Prostate gland (tissue), 2 donors: Measurements from ENCODE around the gene GPR137. TPM values are rescaled to one million over a fixed set of nuclear protein-coding genes. Genes with fewer than 3 reads are reported as not detected.

ENCODE experiments used
- DNase-seq: peaks from one replicate; pipeline ENCODE4 v3.0.0-alpha.2; 2019; ENCODE audit warnings: low spot score
- H3K27ac ChIP-seq, 2 donors: fragments of 200-600 bp; sonication (generic); 2 replicates each; pipeline ENCODE4 v1.5.1; 2017 to 2019
- H3K27me3 ChIP-seq: fragments of 200-600 bp; sonication (generic); replicated peaks from 2 replicates; pipeline ENCODE4 v1.5.1; 2019; ENCODE audit not compliant: insufficient read depth
- H3K36me3 ChIP-seq, 2 donors: fragments of 200-600 bp; sonication (generic); 1 replicate in 1 of 2; 2 replicates in 1 of 2; pipeline versions ENCODE4 v1.5.1 to v1.8.1; 2017 to 2019
- H3K4me1 ChIP-seq: fragments of 200-600 bp; sonication (generic); replicated peaks from 2 replicates; pipeline ENCODE4 v1.5.1; 2019
- H3K4me3 ChIP-seq, 2 donors: fragments of 200-600 bp; sonication (generic); 2 replicates each; pipeline ENCODE4 v1.5.1; 2017 to 2019
- H3K9me3 ChIP-seq: fragments of 200-600 bp; sonication (generic); 2 replicates; pipeline ENCODE4 v1.5.1; 2017
- CTCF ChIP-seq, 4 experiments: fragments of 200-600 bp in 2 of 4; fragments of 450-650 bp in 2 of 4; sonication (generic) in 2 of 4; IDR thresholded peaks; 1 replicate in 3 of 4; 2 replicates in 1 of 4; pipeline ENCODE4 v1.5.1; 2016 to 2019; ENCODE audit warnings: antibody characterized with exemption in 4 of 4, mild to moderate bottlenecking in 2 of 4, moderate library complexity in 2 of 4
- POLR2A ChIP-seq: fragments of 450-650 bp; IDR thresholded peaks from one replicate; pipeline ENCODE4 v1.6.1; 2016; ENCODE audit warnings: antibody characterized with exemption, mild to moderate bottlenecking
- POLR2AphosphoS5 ChIP-seq: sonication (generic); formaldehyde crosslinking; IDR thresholded peaks from one replicate; pipeline ENCODE4 v1.6.1; 2017; ENCODE audit warnings: antibody characterized with exemption
- whole genome bisulfite sequencing: methylation state at CpG from one replicate; pipeline ENCODE4 v1.1.5; 2018; 5-methylcytosine and 5-hydroxymethylcytosine counted together
- intact Hi-C: fragments of 100-400 bp; cut with DNase I; formaldehyde crosslinking; loops from one replicate; pipeline ENCODE4 v1.14.2; 2022
- total RNA-seq, 2 donors: library from RNA; depleted of rRNA; stranded (reverse); fragments of >200 nt; gene quantifications; one replicate each; pipeline ENCODE4 v1.1.0, GENCODE V29; 2016

GPR137 gene
- total RNA-seq, 2 donors from 2014 or later, result 38.8 to 94.9 TPM

- Histone ChIP-seq H3K27me3 (peaks cover 9% of the 10 kb centered on the region), H3K4me3 (no peak overlapping the region), H3K27ac (no peak overlapping the region), H3K4me1 (peaks cover 18% of the 10 kb centered on the region), H3K9me3 (no peaks in the 10 kb centered on the region), H3K36me3 (no peaks in the 10 kb centered on the region)
- 41% methylated on average over 1 of the region's 1 CpG for WGBS
- TF ChIP-seq POLR2AphosphoS5, result no peak
- TF ChIP-seq CTCF (IDR thresholded peaks at IDR 0.05), result no peak
- no peak for TF ChIP-seq POLR2A
- DNase-seq, result no peak
- intact Hi-C loops, result no loop called here
These were observed 10.6 kb downstream of the GPR137 start for GRCh38 chr11:64296236-64296635.

GRCh38 chr11:64296830-64297698 lies 11.4 kb downstream of the GPR137 start:
- WGBS, result 28% methylated on average over 33 of the region's 34 CpGs
- Histone ChIP-seq H3K27me3 (peaks cover 9% of the 10 kb centered on the region), H3K4me3 (no peak overlapping the region), H3K36me3 (no peaks in the 10 kb centered on the region), H3K9me3 (no peaks in the 10 kb centered on the region), H3K27ac (no peak overlapping the region), H3K4me1 (peaks cover 18% of the 10 kb centered on the region)
- no peak for DNase-seq
- intact Hi-C loops, result no loop called here
- TF ChIP-seq POLR2A (no peak), CTCF (IDR thresholded peaks at IDR 0.05) (no peak)

GRCh38 chr11:64297699-64298358 lies 12.2 kb downstream of the GPR137 start:
- peaks cover 15% of the 10 kb centered on the region for H3K4me1 ChIP-seq
- no peak overlapping the region for H3K27ac ChIP-seq
- TF ChIP-seq CTCF (IDR thresholded peaks at IDR 0.05) (no peak), POLR2A (no peak), POLR2AphosphoS5 (no peak)
- intact Hi-C loops, result no loop called here
- no peak overlapping the region for H3K4me3 ChIP-seq
- no peak for DNase-seq
- H3K36me3 ChIP-seq, result no peaks in the 10 kb centered on the region
- no peaks in the 10 kb centered on the region for H3K9me3 ChIP-seq
- 63% methylated on average over 18 of the region's 18 CpGs for WGBS
- H3K27me3 ChIP-seq, result peaks cover 5% of the 10 kb centered on the region

- no peaks in the 10 kb centered on the region for H3K9me3 ChIP-seq
- peak overlapping the region; percentile 12 to 27 for H3K4me3 ChIP-seq
- peaks cover 15% of the 10 kb centered on the region for H3K4me1 ChIP-seq
- 5% methylated on average over 42 of the region's 60 CpGs for WGBS
- H3K27ac ChIP-seq, result no peak overlapping the region
- DNase-seq, result no peak
- H3K36me3 ChIP-seq, result no peaks in the 10 kb centered on the region
- TF ChIP-seq CTCF (IDR thresholded peaks at IDR 0.05) (peak in 1 of 4 experiments; percentile 12), POLR2AphosphoS5 (peak; percentile 10), POLR2A (no peak)
- intact Hi-C loops, result no loop called here
- H3K27me3 ChIP-seq, result peaks cover 5% of the 10 kb centered on the region
These were observed 13.6 kb downstream of the GPR137 start for GRCh38 chr11:64298966-64299846.
